Breast epithelium (tissue), 4 donors: ENCODE results near the gene HLTF. TPM values are rescaled to one million over a fixed set of nuclear protein-coding genes. Genes with fewer than 3 reads are reported as not detected.

ENCODE experiments used
- DNase-seq, 2 donors: peaks; one replicate each; pipeline ENCODE4 v3.0.0-alpha.2; 2019; ENCODE audit warnings: low spot score in 2 of 2
- H3K27ac ChIP-seq, 2 donors: fragments of 200-600 bp; sonication (generic) in 1 of 2; one replicate each; pipeline ENCODE4 v1.5.1; 2016 to 2019; ENCODE audit warnings: mild to moderate bottlenecking in 1 of 2
- H3K27me3 ChIP-seq, 2 donors: fragments of 200-600 bp; sonication (generic) in 1 of 2; one replicate each; pipeline versions ENCODE4 v1.5.1 to v1.6.0; 2017 to 2019; ENCODE audit warnings: control low read depth in 1 of 2, mild to moderate bottlenecking in 1 of 2
- H3K36me3 ChIP-seq: fragments of 200-600 bp; one replicate; pipeline ENCODE4 v1.5.1; 2019
- H3K4me1 ChIP-seq, 2 donors: fragments of 200-600 bp; sonication (generic); one replicate each; pipeline ENCODE4 v1.5.1; 2016 to 2019; ENCODE audit warnings: control low read depth in 1 of 2
- H3K4me3 ChIP-seq, 3 donors: fragments of 200-600 bp; sonication (generic); 1 replicate in 2 of 3; 2 replicates in 1 of 3; pipeline ENCODE4 v1.5.1; 2016 to 2019; ENCODE audit warnings: mild to moderate bottlenecking in 3 of 3, moderate library complexity in 2 of 3
- H3K9me3 ChIP-seq, 2 donors: fragments of 200-600 bp; sonication (generic) in 1 of 2; one replicate each; pipeline ENCODE4 v1.5.1; 2016 to 2019; ENCODE audit warnings: control low read depth in 1 of 2
- CTCF ChIP-seq, 3 donors: fragments of 450-650 bp; IDR thresholded peaks; one replicate each; pipeline ENCODE4 v1.5.1; 2016 to 2017; ENCODE audit warnings: antibody characterized with exemption in 3 of 3, mild to moderate bottlenecking in 3 of 3, moderate library complexity in 3 of 3
- POLR2A ChIP-seq: fragments of 450-650 bp; IDR thresholded peaks from one replicate; pipeline ENCODE4 v1.6.1; 2016; ENCODE audit warnings: antibody characterized with exemption, mild to moderate bottlenecking, moderate library complexity
- POLR2AphosphoS5 ChIP-seq, 3 donors: sonication (generic); formaldehyde crosslinking; IDR thresholded peaks; one replicate each; pipeline ENCODE4 v1.6.1; 2017; ENCODE audit warnings: antibody characterized with exemption in 3 of 3
- intact Hi-C: fragments of 100-400 bp; cut with DNase I; formaldehyde crosslinking; loops from one replicate; pipeline ENCODE4 v1.15.1; 2023; ENCODE audit warnings: low total_unique reads
- total RNA-seq, 3 donors: library from RNA; depleted of rRNA; stranded (reverse); fragments of >200 nt; gene quantifications; one replicate each; pipeline ENCODE4 v1.1.0, GENCODE V29; 2016

Gene HLTF
- total RNA-seq, 3 donors from 2014 or later: 14.7 to 36.4 (median 22.6) TPM

- Histone ChIP-seq H3K36me3 (peaks cover 3% of the 10 kb centered on the region), H3K27ac (no peak overlapping the region), H3K4me1 (no peaks in the 10 kb centered on the region), H3K4me3 (no peak overlapping the region), H3K9me3 (no peaks in the 10 kb centered on the region), H3K27me3 (no peaks in the 10 kb centered on the region)
- TF ChIP-seq POLR2AphosphoS5 (IDR thresholded peaks at IDR 0.05) (no peak), CTCF (IDR thresholded peaks at IDR 0.05) (no peak), POLR2A (no peak)
- intact Hi-C loops: loop anchor here (10.0 kb wide), 1 partner anchor 1563 kb away; no protein-coding TSS in a partner anchor
- no peak for DNase-seq
Observed at GRCh38 chr3:149058198-149058597, 28.1 kb downstream of the HLTF start.

GRCh38 chr3:149055575-149055974, 30.8 kb downstream of the HLTF start:
- H3K4me1 ChIP-seq: no peaks in the 10 kb centered on the region
- no peaks in the 10 kb centered on the region for H3K9me3 ChIP-seq
- TF ChIP-seq POLR2AphosphoS5 (IDR thresholded peaks at IDR 0.05) (no peak), POLR2A (no peak), CTCF (IDR thresholded peaks at IDR 0.05) (no peak)
- no peaks in the 10 kb centered on the region for H3K27me3 ChIP-seq
- no peak overlapping the region for H3K27ac ChIP-seq
- intact Hi-C loops: loop anchor here (10.0 kb wide), 1 partner anchor 1561 kb away; no protein-coding TSS in a partner anchor
- H3K4me3 ChIP-seq: no peak overlapping the region
- no peak for DNase-seq
- H3K36me3 ChIP-seq: peaks cover 3% of the 10 kb centered on the region

- no peaks in the 10 kb centered on the region for H3K4me1 ChIP-seq
- H3K27ac ChIP-seq: no peak overlapping the region
- H3K9me3 ChIP-seq: no peaks in the 10 kb centered on the region
- H3K36me3 ChIP-seq: no peaks in the 10 kb centered on the region
- H3K27me3 ChIP-seq: no peaks in the 10 kb centered on the region
- TF ChIP-seq CTCF (IDR thresholded peaks at IDR 0.05) (no peak), POLR2A (no peak), POLR2AphosphoS5 (IDR thresholded peaks at IDR 0.05) (no peak)
- intact Hi-C loops: no loop called here
- no peak for DNase-seq
- no peak overlapping the region for H3K4me3 ChIP-seq
Observed at GRCh38 chr3:149044339-149045083, 41.8 kb downstream of the HLTF start.

GRCh38 chr3:149042789-149043386, 43.4 kb downstream of the HLTF start:
- Histone ChIP-seq H3K4me1 (no peaks in the 10 kb centered on the region), H3K36me3 (no peaks in the 10 kb centered on the region), H3K27me3 (no peaks in the 10 kb centered on the region), H3K9me3 (no peaks in the 10 kb centered on the region), H3K4me3 (no peak overlapping the region), H3K27ac (no peak overlapping the region)
- intact Hi-C loops: no loop called here
- DNase-seq: no peak
- TF ChIP-seq POLR2AphosphoS5 (IDR thresholded peaks at IDR 0.05) (no peak), CTCF (IDR thresholded peaks at IDR 0.05) (no peak), POLR2A (no peak)

GRCh38 chr3:149038322-149038721, 48.0 kb downstream of the HLTF start:
- Histone ChIP-seq H3K27me3 (no peaks in the 10 kb centered on the region), H3K9me3 (no peaks in the 10 kb centered on the region), H3K4me1 (no peaks in the 10 kb centered on the region), H3K27ac (no peak overlapping the region), H3K36me3 (no peaks in the 10 kb centered on the region), H3K4me3 (no peak overlapping the region)
- TF ChIP-seq POLR2AphosphoS5 (IDR thresholded peaks at IDR 0.05): no peak
- TF ChIP-seq POLR2A: no peak
- no peak for TF ChIP-seq CTCF (IDR thresholded peaks at IDR 0.05)
- DNase-seq: no peak
- intact Hi-C loops: no loop called here
